ENCODE data around the gene EPB41L5.
"Not testable (repeated sequence)": the region's sequence is repeated elsewhere in the genome, so short reads cannot be mapped to it uniquely, and the experiment has no call there.

The EPB41L5 gene

GRCh38 chr2:120012771-120013596 is at the start of gene EPB41L5:
TSS of gene EPB41L5 (plus strand) at chr2:120013077. CDS start at chr2:120019085, 6,008 bp downstream.
- DNase-seq (ENCODE audit: low read depth in 3 of 3, low spot score in 1 of 3): peak; percentile 26 to 64 (median 47)

GRCh38 chr2:119981896-119982295 is 31.0 kb upstream of the EPB41L5 start:
- no peak for DNase-seq (ENCODE audit: low read depth in 3 of 3, low spot score in 1 of 3)

- no peak for DNase-seq (ENCODE audit: low read depth in 3 of 3, low spot score in 1 of 3)
These were observed 30.4 kb upstream of the EPB41L5 start for GRCh38 chr2:119982506-119982905.

- no peak for DNase-seq (ENCODE audit: low read depth in 3 of 3, low spot score in 1 of 3)
These were observed 29.8 kb upstream of the EPB41L5 start for GRCh38 chr2:119983108-119983507.

- DNase-seq (ENCODE audit: low read depth in 3 of 3, low spot score in 1 of 3): no peak
These were observed 16.7 kb upstream of the EPB41L5 start for GRCh38 chr2:119996148-119996547.

- not testable (repeated sequence) for DNase-seq (ENCODE audit: low read depth in 3 of 3, low spot score in 1 of 3)
These were observed 15.7 kb upstream of the EPB41L5 start for GRCh38 chr2:119996896-119997891.

- no peak for DNase-seq (ENCODE audit: low read depth in 3 of 3, low spot score in 1 of 3)
These were observed 11.4 kb upstream of the EPB41L5 start for GRCh38 chr2:120001471-120001870.

GRCh38 chr2:120004254-120004653 is 8.6 kb upstream of the EPB41L5 start:
- no peak for DNase-seq (ENCODE audit: low read depth in 3 of 3, low spot score in 1 of 3)

GRCh38 chr2:120005834-120006521 is 6.9 kb upstream of the EPB41L5 start:
- no peak for DNase-seq (ENCODE audit: low read depth in 3 of 3, low spot score in 1 of 3)

GRCh38 chr2:120007851-120008250 is 5.0 kb upstream of the EPB41L5 start:
- no peak for DNase-seq (ENCODE audit: low read depth in 3 of 3, low spot score in 1 of 3)

GRCh38 chr2:120012363-120012762 is 514 bp upstream of the EPB41L5 start:
- DNase-seq (ENCODE audit: low read depth in 3 of 3, low spot score in 1 of 3): no peak

GRCh38 chr2:120013597-120014223 is 833 bp downstream of the EPB41L5 start:
- peak in 1 of 3 donors; percentile 6 for DNase-seq (ENCODE audit: low read depth in 3 of 3, low spot score in 1 of 3)

- DNase-seq (ENCODE audit: low read depth in 3 of 3, low spot score in 1 of 3): no peak
These were observed 1.5 kb downstream of the EPB41L5 start for GRCh38 chr2:120014226-120014980.

- DNase-seq (ENCODE audit: low read depth in 3 of 3, low spot score in 1 of 3): no peak
These were observed 3.9 kb downstream of the EPB41L5 start for GRCh38 chr2:120016800-120017199.

GRCh38 chr2:120017201-120017600 is 4.3 kb downstream of the EPB41L5 start:
- no peak for DNase-seq (ENCODE audit: low read depth in 3 of 3, low spot score in 1 of 3)

- no peak for DNase-seq (ENCODE audit: low read depth in 3 of 3, low spot score in 1 of 3)
These were observed 5.7 kb downstream of the EPB41L5 start for GRCh38 chr2:120018549-120018948.

GRCh38 chr2:120020554-120020953 is 7.7 kb downstream of the EPB41L5 start:
- DNase-seq (ENCODE audit: low read depth in 3 of 3, low spot score in 1 of 3): no peak

GRCh38 chr2:120022505-120022904 is 9.6 kb downstream of the EPB41L5 start:
- not testable (repeated sequence) for DNase-seq (ENCODE audit: low read depth in 3 of 3, low spot score in 1 of 3)

- no peak for DNase-seq (ENCODE audit: low read depth in 3 of 3, low spot score in 1 of 3)
These were observed 14.0 kb downstream of the EPB41L5 start for GRCh38 chr2:120026890-120027289.

- no peak for DNase-seq (ENCODE audit: low read depth in 3 of 3, low spot score in 1 of 3)
These were observed 15.9 kb downstream of the EPB41L5 start for GRCh38 chr2:120028795-120029194.
